B cell (primary cell): ENCODE data around the gene ITPR2. TPM values are rescaled to one million over a fixed set of nuclear protein-coding genes. Genes with fewer than 3 reads are reported as not detected.

ENCODE experiments used
- ATAC-seq: fragments of 200-7000 bp; cut with Tn5 transposase; one replicate; pipeline ENCODE4 v1.10.0; 2021; ENCODE audit warnings: low read depth, mild to moderate bottlenecking, moderate number of reproducible peaks, moderate library complexity
- CTCF ChIA-PET: fragments of 350-600 bp; sonication (Branson Sonifier 250); formaldehyde crosslinking; loops from one replicate; lab custom pipeline; 2021; ENCODE audit warnings: antibody characterized with exemption, inconsistent platforms; lab: Charles Lee
- POLR2A ChIA-PET: fragments of 350-600 bp; sonication (Branson Sonifier 250); formaldehyde crosslinking; loops from one replicate; lab custom pipeline; 2021; ENCODE audit warnings: antibody characterized with exemption; lab: Charles Lee
- DNase-seq: peaks from one replicate; pipeline ENCODE4 v3.0.0; 2013
- H2AFZ ChIP-seq: 2 replicates; pipeline ENCODE4 v1.6.1; 2012; ENCODE audit warnings: mild to moderate bottlenecking, low read depth, low read length; ENCODE audit not compliant: insufficient read depth, poor library complexity, severe bottlenecking
- H3K27ac ChIP-seq, 2 donors: 1 replicate in 1 of 2; 2 replicates in 1 of 2; pipeline ENCODE4 v1.5.1; 2012 to 2013; ENCODE audit warnings: low read length in 2 of 2, mild to moderate bottlenecking in 2 of 2, moderate library complexity in 1 of 2
- H3K27me3 ChIP-seq, 4 experiments: fragments of 200-600 bp in 1 of 4; sonication (generic) in 1 of 4; replicated peaks in 1 of 4; 1 replicate in 2 of 4; 2 replicates in 2 of 4; pipeline versions ENCODE4 v1.6.1 to v1.7.0; 2013 to 2016; ENCODE audit warnings: low read length in 3 of 4, mild to moderate bottlenecking in 2 of 4, mixed read lengths in 1 of 4, moderate library complexity in 1 of 4; ENCODE audit not compliant: insufficient read depth in 4 of 4, control insufficient read depth in 3 of 4; ENCODE audit errors: control extremely low read depth in 1 of 4
- H3K36me3 ChIP-seq, 2 experiments: replicated peaks in 1 of 2; 1 replicate in 1 of 2; 2 replicates in 1 of 2; pipeline versions ENCODE4 v1.6.1 to v1.7.1; 2013; ENCODE audit warnings: low read length in 1 of 2; ENCODE audit not compliant: insufficient read depth in 2 of 2, control insufficient read depth in 1 of 2; ENCODE audit errors: control extremely low read depth in 1 of 2, extremely low read depth in 1 of 2
- H3K4me1 ChIP-seq, 2 donors: fragments of 200-600 bp in 1 of 2; sonication (generic) in 1 of 2; 1 replicate in 1 of 2; 2 replicates in 1 of 2; pipeline versions ENCODE4 v1.5.1 to v1.6.1; 2013 to 2017; ENCODE audit warnings: low read length in 2 of 2; ENCODE audit not compliant: control insufficient read depth in 2 of 2, insufficient read depth in 2 of 2
- H3K4me2 ChIP-seq: replicated peaks from 2 replicates; pipeline ENCODE3; 2012; ENCODE audit warnings: mild to moderate bottlenecking, low read depth, low read length; ENCODE audit not compliant: poor library complexity, severe bottlenecking
- H3K4me3 ChIP-seq, 5 experiments: fragments of 200-600 bp in 1 of 5; sonication (generic) in 1 of 5; 1 replicate in 3 of 5; 2 replicates in 2 of 5; pipeline versions ENCODE4 v1.5.1 to v1.7.0; 2011 to 2016; ENCODE audit warnings: low read length in 4 of 5, mild to moderate bottlenecking in 4 of 5, low read depth in 2 of 5, control low read depth in 1 of 5, moderate library complexity in 1 of 5; ENCODE audit not compliant: insufficient read depth in 1 of 5; ENCODE audit errors: control extremely low read depth in 1 of 5, extremely low read depth in 1 of 5
- H3K79me2 ChIP-seq: fragments of 200-600 bp; sonication (generic); one replicate; pipeline ENCODE4 v1.6.0; 2016; ENCODE audit warnings: low read length; ENCODE audit not compliant: control insufficient read depth, insufficient read depth
- H3K9ac ChIP-seq: fragments of 200-600 bp; sonication (generic); 2 replicates; pipeline ENCODE4 v1.6.1; 2017; ENCODE audit warnings: mild to moderate bottlenecking, low read length, moderate library complexity
- H3K9me3 ChIP-seq, 3 donors: one replicate each; pipeline versions ENCODE4 v1.6.1 to v1.7.1; 2013; ENCODE audit warnings: low read length in 2 of 3; ENCODE audit not compliant: control insufficient read depth in 2 of 3, insufficient read depth in 1 of 3; ENCODE audit errors: control extremely low read depth in 1 of 3
- H4K20me1 ChIP-seq: 2 replicates; pipeline ENCODE4 v1.6.0; 2012; ENCODE audit warnings: mild to moderate bottlenecking, low read length; ENCODE audit not compliant: insufficient read depth, control insufficient read depth, poor library complexity, severe bottlenecking
- H3K27ac Mint-ChIP-seq: one replicate; pipeline ENCODE4 v1.8.0; 2021; ENCODE audit warnings: mixed read lengths
- H3K27me3 Mint-ChIP-seq: one replicate; pipeline ENCODE4 v1.8.0; 2021; ENCODE audit warnings: mixed read lengths
- H3K4me1 Mint-ChIP-seq: one replicate; pipeline ENCODE4 v1.8.0; 2021; ENCODE audit warnings: mixed read lengths
- H3K4me3 Mint-ChIP-seq: one replicate; pipeline ENCODE4 v1.8.0; 2021; ENCODE audit warnings: mixed read lengths
- H3K9me3 Mint-ChIP-seq: one replicate; pipeline ENCODE4 v1.8.0; 2022; ENCODE audit warnings: mixed read lengths; ENCODE audit not compliant: insufficient read depth
- CTCF ChIP-seq: fragments of 200-600 bp; IDR thresholded peaks from one replicate; pipeline ENCODE4 v1.8.0; 2022; ENCODE audit warnings: antibody characterized with exemption, mild to moderate bottlenecking
- EZH2 ChIP-seq: IDR thresholded peaks from 2 replicates; pipeline ENCODE4 v1.6.1; 2012; ENCODE audit warnings: borderline replicate concordance, low read depth, mild to moderate bottlenecking, moderate library complexity, low read length; ENCODE audit not compliant: insufficient read depth, poor library complexity, severe bottlenecking
- WGBS: methylation state at CpG from one replicate; pipeline ENCODE4 v1.1.5; 2013; ENCODE audit warnings: missing lambda C conversion rate; ENCODE audit not compliant: insufficient coverage; 5-methylcytosine and 5-hydroxymethylcytosine counted together
- intact Hi-C: fragments of 100-400 bp; cut with micrococcal nuclease; formaldehyde crosslinking; loops from one replicate; pipeline ENCODE4 v1.10.0; 2022
- polyA plus RNA-seq: library from polyadenylated mRNA; depleted of rRNA; stranded (reverse); fragments of >200 nt; gene quantifications from 2 replicates; pipeline ENCODE4 v1.2.3, GENCODE V29; 2012
- total RNA-seq, 2 donors: library from RNA; stranded (reverse); fragments of 120-200 nt in 1 of 2; gene quantifications; 1 replicate in 1 of 2; 2 replicates in 1 of 2; pipeline versions ENCODE4 v1.2.3 to v1.2.4, GENCODE V29; 2013 to 2022

ITPR2 gene
- total and polyA plus RNA-seq, 2 donors (not counting 1 experiment from before 2014, with no cell fraction given), result 4.3 to 113 TPM

- Mint-ChIP-seq H3K27me3 (no peaks in the 10 kb centered on the region), H3K4me1 (peaks cover 35% of the 10 kb centered on the region), H3K9me3 (peaks cover 9% of the 10 kb centered on the region), H3K4me3 (no peak overlapping the region), H3K27ac (no peak overlapping the region)
- Histone ChIP-seq H4K20me1 (peaks cover 4% of the 10 kb centered on the region), H3K4me3 (no peak overlapping the region), H3K27me3 (no peaks in the 10 kb centered on the region), H3K9me3 (peaks cover 0 to 1% (median 0%) of the 10 kb centered on the region in 3 donors), H3K36me3 (peaks cover 0 to 7% of the 10 kb centered on the region in 2 experiments), H3K79me2 (peaks cover 20% of the 10 kb centered on the region), H3K9ac (no peak overlapping the region), H2AFZ (no peak overlapping the region), H3K27ac (no peak overlapping the region), H3K4me2 (no peak overlapping the region), H3K4me1 (peaks cover 3 to 8% of the 10 kb centered on the region in 2 donors)
- intact Hi-C loops, result loop anchor here (10.0 kb wide), 1 partner anchor 109 kb away; the partner anchor contains the start of gene ITPR2
- no peak for TF ChIP-seq EZH2
- no peak for TF ChIP-seq CTCF
- 100% methylated on average over 2 of the region's 2 CpGs for WGBS
- CTCF ChIA-PET, result no interaction called here
- DNase-seq (no peak), ATAC-seq (no peak)
- POLR2A ChIA-PET, result no interaction called here
These were observed 107.6 kb downstream of the ITPR2 start for GRCh38 chr12:26725276-26725916.

- Histone ChIP-seq H4K20me1 (peaks cover 4% of the 10 kb centered on the region), H3K79me2 (peaks cover 11% of the 10 kb centered on the region), H3K36me3 (peaks cover 0 to 9% of the 10 kb centered on the region in 2 experiments), H3K27me3 (no peaks in the 10 kb centered on the region), H2AFZ (no peak overlapping the region), H3K4me2 (no peak overlapping the region), H3K27ac (no peak overlapping the region), H3K9ac (no peak overlapping the region), H3K4me1 (peaks cover 3% of the 10 kb centered on the region in 2 donors), H3K9me3 (peaks cover 0 to 1% (median 0%) of the 10 kb centered on the region in 3 donors), H3K4me3 (no peak overlapping the region)
- peaks cover 25% of the 10 kb centered on the region for H3K4me1 Mint-ChIP-seq
- H3K4me3 Mint-ChIP-seq, result no peak overlapping the region
- no peaks in the 10 kb centered on the region for H3K27me3 Mint-ChIP-seq
- no CpG with 5 or more reads among the region's 4 CpGs for WGBS
- intact Hi-C loops, result loop anchor here (10.0 kb wide), 1 partner anchor 110 kb away; the partner anchor contains the start of gene ITPR2
- peaks cover 6% of the 10 kb centered on the region for H3K9me3 Mint-ChIP-seq
- ATAC-seq, result no peak
- ChIA-PET CTCF (interaction anchor here (0.8 kb wide), 1 partner anchor 10 kb away, joined by 3 read pairs; no protein-coding TSS in a partner anchor), POLR2A (no interaction called here)
- TF ChIP-seq EZH2, result no peak
- TF ChIP-seq CTCF, result no peak
- H3K27ac Mint-ChIP-seq, result no peak overlapping the region
- DNase-seq, result no peak
These were observed 108.7 kb downstream of the ITPR2 start for GRCh38 chr12:26724309-26724702.
